Upper lobe of left lung (tissue), 6 donors: Measurements from ENCODE around the gene MAP1A. TPM values are rescaled to one million over a fixed set of nuclear protein-coding genes. Genes with fewer than 3 reads are reported as not detected.
"Not testable (repeated sequence)": the region's sequence is repeated elsewhere in the genome, so short reads cannot be mapped to it uniquely, and the experiment has no call there.

Experiments used
- ATAC-seq, 2 donors: fragments of 200-7000 bp; cut with Tn5 transposase; one replicate each; pipeline ENCODE4 v1.9.1; 2022; ENCODE audit warnings: mild to moderate bottlenecking in 2 of 2, moderate library complexity in 2 of 2; ENCODE audit not compliant: low FRiP score in 2 of 2
- DNase-seq, 2 donors: peaks; one replicate each; pipeline ENCODE4 v3.0.0-alpha.2; 2019 to 2020
- H3K27ac ChIP-seq, 4 donors: fragments of 200-600 bp; sonication (generic); one replicate each; pipeline ENCODE4 v1.5.1; 2016 to 2019
- H3K27me3 ChIP-seq, 4 donors: fragments of 200-600 bp; sonication (generic); one replicate each; pipeline ENCODE4 v1.5.1; 2017 to 2019
- H3K36me3 ChIP-seq, 4 donors: fragments of 200-600 bp; sonication (generic); one replicate each; pipeline ENCODE4 v1.5.1; 2016 to 2019
- H3K4me1 ChIP-seq, 4 donors: fragments of 200-600 bp; sonication (generic); one replicate each; pipeline ENCODE4 v1.5.1; 2018 to 2019
- H3K4me3 ChIP-seq, 4 donors: fragments of 200-600 bp; sonication (generic); one replicate each; pipeline ENCODE4 v1.5.1; 2017 to 2019; ENCODE audit warnings: mild to moderate bottlenecking in 2 of 4, moderate library complexity in 1 of 4
- H3K9me3 ChIP-seq, 4 donors: fragments of 200-600 bp; sonication (generic); one replicate each; pipeline ENCODE4 v1.5.1; 2018 to 2019
- CTCF ChIP-seq, 6 experiments: fragments of 450-650 bp in 4 of 6; fragments of 200-600 bp in 2 of 6; sonication (generic) in 2 of 6; IDR thresholded peaks; one replicate each; pipeline ENCODE4 v1.5.1; 2016 to 2019; ENCODE audit warnings: antibody characterized with exemption in 6 of 6
- EP300 ChIP-seq, 4 donors: sonication (generic); formaldehyde crosslinking; IDR thresholded peaks; one replicate each; pipeline ENCODE4 v1.5.1; 2017; ENCODE audit warnings: antibody characterized with exemption in 4 of 4, control low read depth in 2 of 4
- POLR2A ChIP-seq, 4 donors: fragments of 450-650 bp; IDR thresholded peaks; one replicate each; pipeline ENCODE4 v1.5.1; 2016 to 2017; ENCODE audit warnings: antibody characterized with exemption in 4 of 4, mild to moderate bottlenecking in 2 of 4
- POLR2AphosphoS5 ChIP-seq, 2 donors: sonication (generic); formaldehyde crosslinking; IDR thresholded peaks; one replicate each; pipeline ENCODE4 v1.5.1; 2017; ENCODE audit warnings: antibody characterized with exemption in 2 of 2
- WGBS, 2 donors: methylation state at CpG; one replicate each; pipeline ENCODE4 v1.1.5; 2017 to 2018; 5-methylcytosine and 5-hydroxymethylcytosine counted together
- total RNA-seq, 6 donors: library from RNA; depleted of rRNA in 4 of 6; stranded (reverse); fragments of >200 nt in 4 of 6; gene quantifications; one replicate each; pipeline versions ENCODE4 v1.1.0 to v1.2.1, GENCODE V29; 2016 to 2021
- donor health status: DM: no; HTN: no; CAD: no; lungs with moderate emphysema.
- donor health status: DM: no; HTN: yes; CAD: no; lungs with severe emphysema.

The MAP1A gene
- total RNA-seq, 6 donors from 2014 or later: 2.9 to 9.8 (median 6.1) TPM

- peak in 1 of 2 donors; percentile 54 for DNase-seq
These were observed 11.2 kb downstream of the MAP1A start for GRCh38 chr15:43528542-43529007.

GRCh38 chr15:43529141-43529540, 11.7 kb downstream of the MAP1A start:
- no peak overlapping the region for H3K4me3 ChIP-seq
- TF ChIP-seq POLR2A (IDR thresholded peaks at IDR 0.05): no peak
- no peak for TF ChIP-seq POLR2AphosphoS5 (IDR thresholded peaks at IDR 0.05)
- TF ChIP-seq EP300 (IDR thresholded peaks at IDR 0.05): no peak
- no peak for TF ChIP-seq CTCF (IDR thresholded peaks at IDR 0.05)
- DNase-seq: peak in 1 of 2 donors; percentile 66
- 95 to 97% methylated on average over 13 to 15 of the region's 15 CpGs for WGBS, 2 donors
- H3K4me1 ChIP-seq: no peaks in the 10 kb centered on the region
- no peaks in the 10 kb centered on the region for H3K27me3 ChIP-seq
- H3K36me3 ChIP-seq: peaks cover 0 to 1% (median under 1%) of the 10 kb centered on the region in 4 donors
- ATAC-seq: peak in 1 of 2 donors; percentile 8
- H3K9me3 ChIP-seq: no peaks in the 10 kb centered on the region
- no peak overlapping the region for H3K27ac ChIP-seq

More at GRCh38 chr15:43528542-43529007, 11.2 kb downstream of the MAP1A start:
- Histone ChIP-seq H3K27me3 (no peaks in the 10 kb centered on the region), H3K9me3 (no peaks in the 10 kb centered on the region), H3K4me3 (no peak overlapping the region), H3K4me1 (no peaks in the 10 kb centered on the region), H3K27ac (no peak overlapping the region), H3K36me3 (no peaks in the 10 kb centered on the region)
- 92% methylated on average over 5 of the region's 11 CpGs; no CpG with 5 or more reads in 1 of the 2 donors for WGBS, 2 donors
- TF ChIP-seq CTCF (IDR thresholded peaks at IDR 0.05): no peak
- no peak for TF ChIP-seq POLR2A (IDR thresholded peaks at IDR 0.05)
- TF ChIP-seq POLR2AphosphoS5 (IDR thresholded peaks at IDR 0.05): no peak
- TF ChIP-seq EP300 (IDR thresholded peaks at IDR 0.05): no peak
- ATAC-seq: no peak

GRCh38 chr15:43529587-43530345, 12.4 kb downstream of the MAP1A start:
- Histone ChIP-seq H3K36me3 (peaks cover 0 to 7% (median 4%) of the 10 kb centered on the region in 4 donors), H3K4me3 (no peak overlapping the region), H3K9me3 (no peaks in the 10 kb centered on the region), H3K27me3 (no peaks in the 10 kb centered on the region), H3K4me1 (no peaks in the 10 kb centered on the region), H3K27ac (no peak overlapping the region)
- 76 to 86% methylated on average over 9 to 12 of the region's 12 CpGs for WGBS, 2 donors
- DNase-seq (no peak), ATAC-seq (no peak)
- TF ChIP-seq CTCF (IDR thresholded peaks at IDR 0.05): no peak
- TF ChIP-seq POLR2AphosphoS5 (IDR thresholded peaks at IDR 0.05): no peak
- TF ChIP-seq EP300 (IDR thresholded peaks at IDR 0.05): no peak
- no peak for TF ChIP-seq POLR2A (IDR thresholded peaks at IDR 0.05)

GRCh38 chr15:43531018-43531670, 13.7 kb downstream of the MAP1A start:
- ATAC-seq (peak in 1 of 2 donors; percentile 3), DNase-seq (no peak)
- no peak overlapping the region for H3K27ac ChIP-seq
- H3K9me3 ChIP-seq: no peaks in the 10 kb centered on the region
- H3K36me3 ChIP-seq: peaks cover 0 to 17% (median 8%) of the 10 kb centered on the region in 4 donors
- no peak for TF ChIP-seq CTCF (IDR thresholded peaks at IDR 0.05)
- no peak for TF ChIP-seq POLR2A (IDR thresholded peaks at IDR 0.05)
- TF ChIP-seq EP300 (IDR thresholded peaks at IDR 0.05): no peak
- no peak for TF ChIP-seq POLR2AphosphoS5 (IDR thresholded peaks at IDR 0.05)
- no peaks in the 10 kb centered on the region for H3K27me3 ChIP-seq
- H3K4me1 ChIP-seq: no peaks in the 10 kb centered on the region
- 34 to 42% methylated on average over 7 of the region's 7 CpGs for WGBS, 2 donors
- no peak overlapping the region for H3K4me3 ChIP-seq

- H3K27me3 ChIP-seq, H3K9me3 ChIP-seq, H3K4me1 ChIP-seq, DNase-seq, ATAC-seq, H3K27ac ChIP-seq, H3K4me3 ChIP-seq: not testable (repeated sequence)
- H3K36me3 ChIP-seq: peaks cover 0 to 17% (median 8%) of the 10 kb centered on the region in 4 donors
- 93 to 95% methylated on average over 5 of the region's 5 CpGs for WGBS, 2 donors
These were observed 15.4 kb downstream of the MAP1A start for GRCh38 chr15:43532826-43533225.
